ENCODE measurements around the gene ARHGEF4. TPM values are rescaled to one million over a fixed set of nuclear protein-coding genes. Genes with fewer than 3 reads are reported as not detected.

Gene ARHGEF4
- total and polyA plus RNA-seq, 11 donors, result 0.30 to 5.5 (median 3.8) TPM

GRCh38 chr2:130917006-130917688 lies 80.4 kb downstream of the ARHGEF4 start:
- Histone ChIP-seq H3K4me1 (no peaks in the 10 kb centered on the region), H3K36me3 (no peaks in the 10 kb centered on the region), H3K9me3 (no peaks in the 10 kb centered on the region), H3K4me3 (no peak overlapping the region), H3K27me3 (peaks cover 8 to 40% (median 23%) of the 10 kb centered on the region in 9 donors), H3K27ac (no peak overlapping the region)
- intact Hi-C loops (cut with DNase I), result loop anchor here in 3 of 10 donors (5.0 kb wide), 1 partner anchor 120 kb away; no protein-coding TSS in a partner anchor
- ATAC-seq, result no peak
- TF ChIP-seq CTCF (IDR thresholded peaks at IDR 0.05) (no peak), POLR2A (IDR thresholded peaks at IDR 0.05) (no peak)
- DNase-seq, result no peak
- 75 to 81% (median 76%) methylated on average over 11 to 24 of the region's 24 CpGs for WGBS, 4 donors

GRCh38 chr2:130918393-130918792 lies 81.7 kb downstream of the ARHGEF4 start:
- peaks cover 8 to 39% (median 23%) of the 10 kb centered on the region in 9 donors for H3K27me3 ChIP-seq
- H3K36me3 ChIP-seq, result no peaks in the 10 kb centered on the region
- no peak for DNase-seq
- ATAC-seq, result no peak
- H3K4me1 ChIP-seq, result no peaks in the 10 kb centered on the region
- TF ChIP-seq POLR2A (IDR thresholded peaks at IDR 0.05) (no peak), CTCF (IDR thresholded peaks at IDR 0.05) (no peak)
- H3K9me3 ChIP-seq, result no peaks in the 10 kb centered on the region
- intact Hi-C loops (cut with DNase I), result loop anchor here in 3 of 10 donors (5.0 kb wide), 1 partner anchor 121 kb away; no protein-coding TSS in a partner anchor
- no peak overlapping the region for H3K27ac ChIP-seq
- H3K4me3 ChIP-seq, result no peak overlapping the region
- 68 to 79% (median 72%) methylated on average over 14 to 21 of the region's 21 CpGs for WGBS, 4 donors

- Histone ChIP-seq H3K4me3 (no peak overlapping the region), H3K9me3 (no peaks in the 10 kb centered on the region), H3K36me3 (no peaks in the 10 kb centered on the region), H3K27me3 (peaks cover 4 to 22% (median 12%) of the 10 kb centered on the region in 9 donors), H3K27ac (no peak overlapping the region), H3K4me1 (no peaks in the 10 kb centered on the region)
- TF ChIP-seq CTCF (IDR thresholded peaks at IDR 0.05) (peak; percentile 63 to 81 (median 72)), POLR2A (IDR thresholded peaks at IDR 0.05) (no peak)
- peak in 3 of 5 donors; percentile 26 to 46 (median 35) for DNase-seq
- peak in 2 of 4 donors; percentile 31 to 43 for ATAC-seq
- WGBS, 4 donors, result 35 to 38% (median 37%) methylated on average over 7 of the region's 7 CpGs
- intact Hi-C loops (cut with DNase I), result loop anchor here in 7 of 10 donors (1.0 to 5.0 kb wide), 5 partner anchors 122 to 124 kb away; no protein-coding TSS in a partner anchor
Measured at GRCh38 chr2:130920415-130921163, 83.9 kb downstream of the ARHGEF4 start.

- H3K27ac ChIP-seq, result no peak overlapping the region
- H3K4me3 ChIP-seq, result no peak overlapping the region
- H3K4me1 ChIP-seq, result no peaks in the 10 kb centered on the region
- H3K27me3 ChIP-seq, result peaks cover 2 to 17% (median 7%) of the 10 kb centered on the region in 9 donors
- WGBS, 4 donors, result 85 to 93% (median 88%) methylated on average over 8 of the region's 8 CpGs
- TF ChIP-seq POLR2A (IDR thresholded peaks at IDR 0.05) (no peak), CTCF (IDR thresholded peaks at IDR 0.05) (no peak)
- H3K9me3 ChIP-seq, result peaks cover 0 to under 1% (median 0%) of the 10 kb centered on the region in 12 donors
- DNase-seq, result no peak
- H3K36me3 ChIP-seq, result no peaks in the 10 kb centered on the region
- no peak for ATAC-seq
- intact Hi-C loops (cut with DNase I), result loop anchor here in 5 of 10 donors (2.0 to 5.0 kb wide), 3 partner anchors 122 to 124 kb away; no protein-coding TSS in a partner anchor
Measured at GRCh38 chr2:130921164-130921476, 84.4 kb downstream of the ARHGEF4 start.

Measured in heart left ventricle (tissue), 16 donors.